ENCODE results near the gene FAM89B. TPM values are rescaled to one million over a fixed set of nuclear protein-coding genes. Genes with fewer than 3 reads are reported as not detected.

Gene FAM89B
- total RNA-seq, 2 experiments from 2014 or later: 32.0 to 33.6 TPM

GRCh38 chr11:65565624-65566453 lies 6.5 kb upstream of the FAM89B start:
- Mint-ChIP-seq H3K27ac (peak overlapping the region; percentile 93), H3K36me3 (ENCODE audit: low read depth) (peaks cover 14% of the 10 kb centered on the region), H3K4me3 (peak overlapping the region; percentile 66), H3K27me3 (ENCODE audit: low read depth) (no peaks in the 10 kb centered on the region), H3K9me3 (ENCODE audit: insufficient read depth) (no peaks in the 10 kb centered on the region), H3K4me1 (ENCODE audit: low read depth) (peaks cover 48% of the 10 kb centered on the region)
- peak; percentile 61 for DNase-seq
- ATAC-seq: peak; percentile 15
- ChIA-PET POLR2A (interaction anchor here (0.5 to 3.5 kb wide), 13 partner anchors 9 to 79 kb away, joined by 3 to 14 read pairs (median 4); partner anchors contain the start of genes MALAT1, PCNX3 and SCYL1), CTCF (interaction anchor here (0.9 to 5.7 kb wide), 9 partner anchors 11 to 454 kb away, joined by 3 to 47 read pairs (median 5); partner anchors contain the start of gene TM7SF2)

- H3K4me3 Mint-ChIP-seq: peak overlapping the region; percentile 100
- no peaks in the 10 kb centered on the region for H3K27me3 Mint-ChIP-seq (ENCODE audit: low read depth)
- peak overlapping the region; percentile 99 for H3K27ac Mint-ChIP-seq
- no peaks in the 10 kb centered on the region for H3K9me3 Mint-ChIP-seq (ENCODE audit: insufficient read depth)
- H3K4me1 Mint-ChIP-seq (ENCODE audit: low read depth): peaks cover 69% of the 10 kb centered on the region
- peaks cover 27% of the 10 kb centered on the region for H3K36me3 Mint-ChIP-seq (ENCODE audit: low read depth)
- ATAC-seq (peak; percentile 21), DNase-seq (no peak)
- ChIA-PET CTCF (interaction anchor here (0.9 to 4.7 kb wide), 11 partner anchors 11 to 153 kb away, joined by 3 to 95 read pairs (median 4); partner anchors contain the start of genes LTBP3 and PCNX3), POLR2A (interaction anchor here (0.6 to 6.0 kb wide), 11 partner anchors 9 to 289 kb away, joined by 3 to 38 read pairs (median 6); partner anchors contain the start of genes MALAT1, MAP3K11, NEAT1 and PCNX3)
These were observed 3.0 kb upstream of the FAM89B start for GRCh38 chr11:65569164-65569972.

- peaks cover 71% of the 10 kb centered on the region for H3K4me1 Mint-ChIP-seq (ENCODE audit: low read depth)
- no peaks in the 10 kb centered on the region for H3K9me3 Mint-ChIP-seq (ENCODE audit: insufficient read depth)
- ChIA-PET POLR2A (interaction anchor here (0.6 to 6.0 kb wide), 17 partner anchors 10 to 288 kb away, joined by 3 to 38 read pairs (median 5); partner anchors contain the start of genes MALAT1, MAP3K11, NEAT1 and PCNX3), CTCF (interaction anchor here (0.7 to 4.7 kb wide), 16 partner anchors 12 to 93 kb away, joined by 3 to 95 read pairs (median 5); partner anchors contain the start of genes LTBP3 and PCNX3)
- DNase-seq (peak; percentile 99), ATAC-seq (peak; percentile 70)
- H3K27me3 Mint-ChIP-seq (ENCODE audit: low read depth): no peaks in the 10 kb centered on the region
- H3K36me3 Mint-ChIP-seq (ENCODE audit: low read depth): peaks cover 27% of the 10 kb centered on the region
- peak within 1 kb of the TSS; percentile 99 for H3K27ac Mint-ChIP-seq
- H3K4me3 Mint-ChIP-seq: peak within 1 kb of the TSS; percentile 100
These were observed 2.1 kb upstream of the FAM89B start, which contains the start of gene ZNRD2 for GRCh38 chr11:65569973-65570918. Gene ZNRD2, plus strand, starts transcription at chr11:65570477. Its CDS starts 15 bp downstream, at chr11:65570492.

- POLR2A ChIA-PET: interaction anchor here (0.5 to 6.0 kb wide), 15 partner anchors 12 to 773 kb away, joined by 3 to 38 read pairs (median 4); partner anchors contain the start of genes BRMS1, MALAT1, MAP3K11 and NEAT1
- Mint-ChIP-seq H3K4me3 (peak overlapping the region; percentile 100), H3K9me3 (ENCODE audit: insufficient read depth) (no peaks in the 10 kb centered on the region), H3K4me1 (ENCODE audit: low read depth) (peaks cover 63% of the 10 kb centered on the region), H3K27me3 (ENCODE audit: low read depth) (no peaks in the 10 kb centered on the region), H3K36me3 (ENCODE audit: low read depth) (peaks cover 30% of the 10 kb centered on the region), H3K27ac (peak overlapping the region; percentile 99)
- DNase-seq (no peak), ATAC-seq (no peak)
- CTCF ChIA-PET: interaction anchor here (0.8 to 4.7 kb wide), 12 partner anchors 12 to 155 kb away, joined by 3 to 95 read pairs (median 8); no protein-coding TSS in a partner anchor
These were observed 918 bp upstream of the FAM89B start for GRCh38 chr11:65571420-65571819.

GRCh38 chr11:65571940-65572339 lies 398 bp upstream of the FAM89B start:
- Mint-ChIP-seq H3K9me3 (ENCODE audit: insufficient read depth) (no peaks in the 10 kb centered on the region), H3K36me3 (ENCODE audit: low read depth) (peaks cover 33% of the 10 kb centered on the region), H3K27me3 (ENCODE audit: low read depth) (no peaks in the 10 kb centered on the region), H3K27ac (peak overlapping the region; percentile 99), H3K4me3 (peak overlapping the region; percentile 100), H3K4me1 (ENCODE audit: low read depth) (peaks cover 61% of the 10 kb centered on the region)
- ATAC-seq (no peak), DNase-seq (no peak)
- CTCF ChIA-PET: interaction anchor here (0.8 to 4.7 kb wide), 14 partner anchors 12 to 155 kb away, joined by 3 to 95 read pairs (median 9); partner anchors contain the start of genes PCNX3 and SCYL1
- POLR2A ChIA-PET: interaction anchor here (0.6 to 6.0 kb wide), 13 partner anchors 13 to 327 kb away, joined by 3 to 38 read pairs (median 4); partner anchors contain the start of genes MALAT1, MAP3K11 and PCNX3

GRCh38 chr11:65573391-65574079 lies 1.2 kb downstream of the FAM89B start:
- peaks cover 66% of the 10 kb centered on the region for H3K4me1 Mint-ChIP-seq (ENCODE audit: low read depth)
- no peaks in the 10 kb centered on the region for H3K9me3 Mint-ChIP-seq (ENCODE audit: insufficient read depth)
- DNase-seq (peak; percentile 43), ATAC-seq (no peak)
- H3K4me3 Mint-ChIP-seq: peak overlapping the region; percentile 83
- H3K27ac Mint-ChIP-seq: peak overlapping the region; percentile 86
- peaks cover 31% of the 10 kb centered on the region for H3K36me3 Mint-ChIP-seq (ENCODE audit: low read depth)
- no peaks in the 10 kb centered on the region for H3K27me3 Mint-ChIP-seq (ENCODE audit: low read depth)
- POLR2A ChIA-PET: interaction anchor here (0.7 to 6.0 kb wide), 11 partner anchors 12 to 138 kb away, joined by 3 to 38 read pairs (median 3); partner anchors contain the start of genes MALAT1, MAP3K11 and PCNX3
- CTCF ChIA-PET: interaction anchor here (0.8 to 4.7 kb wide), 15 partner anchors 10 to 65 kb away, joined by 3 to 95 read pairs (median 9); partner anchors contain the start of genes KCNK7, PCNX3 and SCYL1

- Mint-ChIP-seq H3K27ac (peak overlapping the region; percentile 89), H3K9me3 (ENCODE audit: insufficient read depth) (no peaks in the 10 kb centered on the region), H3K36me3 (ENCODE audit: low read depth) (peaks cover 34% of the 10 kb centered on the region), H3K4me3 (peak overlapping the region; percentile 91), H3K27me3 (ENCODE audit: low read depth) (no peaks in the 10 kb centered on the region), H3K4me1 (ENCODE audit: low read depth) (peaks cover 65% of the 10 kb centered on the region)
- DNase-seq (peak; percentile 92), ATAC-seq (peak; percentile 26)
- ChIA-PET CTCF (interaction anchor here (0.8 to 4.7 kb wide), 8 partner anchors 13 to 41 kb away, joined by 3 to 95 read pairs (median 30); partner anchors contain the start of genes KCNK7 and PCNX3), POLR2A (interaction anchor here (0.7 to 6.0 kb wide), 8 partner anchors 12 to 137 kb away, joined by 3 to 38 read pairs (median 4); partner anchors contain the start of gene MALAT1)
These were observed 1.9 kb downstream of the FAM89B start for GRCh38 chr11:65574109-65574810.

- Mint-ChIP-seq H3K9me3 (ENCODE audit: insufficient read depth) (no peaks in the 10 kb centered on the region), H3K27ac (peak overlapping the region; percentile 89), H3K4me3 (peak overlapping the region; percentile 91), H3K27me3 (ENCODE audit: low read depth) (no peaks in the 10 kb centered on the region), H3K36me3 (ENCODE audit: low read depth) (peaks cover 42% of the 10 kb centered on the region), H3K4me1 (ENCODE audit: low read depth) (peaks cover 66% of the 10 kb centered on the region)
- DNase-seq: no peak
- ATAC-seq: peak; percentile 5
- CTCF ChIA-PET: interaction anchor here (0.8 to 5.2 kb wide), 8 partner anchors 13 to 314 kb away, joined by 3 to 88 read pairs (median 6); partner anchors contain the start of genes KCNK7 and PCNX3
- POLR2A ChIA-PET: interaction anchor here (0.7 to 2.1 kb wide), 9 partner anchors 11 to 457 kb away, joined by 3 to 9 read pairs (median 4); partner anchors contain the start of gene ZNHIT2
These were observed 2.7 kb downstream of the FAM89B start for GRCh38 chr11:65574811-65575567.
